GM12878 (cell line): Measurements from ENCODE around the gene ZFYVE21. TPM values are rescaled to one million over a fixed set of nuclear protein-coding genes. Genes with fewer than 3 reads are reported as not detected.

Experiments used
- ATAC-seq: fragments of 200-7000 bp; cut with Tn5 transposase; 3 replicates; pipeline ENCODE4 v1.9.1; 2020; ENCODE audit warnings: mild to moderate bottlenecking, moderate library complexity
- BruUV-seq: library from RNA; stranded (reverse); fragments of 400-500 nt; replicated peaks from 2 replicates; lab custom pipeline; 2021; lab: Mats Ljungman, UMichigan
- CTCF ChIA-PET: fragments of 300-600 bp; sonication (Branson Sonifier 250); formaldehyde crosslinking; extraction: SDS; loops from one replicate; lab custom pipeline; 2021; ENCODE audit warnings: inconsistent platforms; lab: Yijun Ruan, JAX
- POLR2A ChIA-PET: fragments of 350-600 bp; formaldehyde crosslinking; extraction: SDS; loops from one replicate; lab custom pipeline; 2021; ENCODE audit warnings: inconsistent platforms; lab: Charles Lee
- RAD21 ChIA-PET: fragments of 300-600 bp; sonication (Branson Sonifier 250); formaldehyde crosslinking; loops from one replicate; lab custom pipeline; 2023; ENCODE audit warnings: antibody characterized with exemption; ENCODE audit not compliant: unreplicated experiment; lab: Charles Lee
- SMC1A ChIA-PET: fragments of 300-600 bp; sonication (Branson Sonifier 250); formaldehyde crosslinking; loops from one replicate; lab custom pipeline; 2023; ENCODE audit not compliant: unreplicated experiment, uncharacterized antibody; lab: Charles Lee
- DNase-seq: peaks from one replicate; pipeline ENCODE4 v3.0.0-alpha.2; 2011; ENCODE audit warnings: low read depth, low spot score
- FAIRE-seq: peaks from 3 replicates; lab custom pipeline; 2011; peaks lifted over from hg19 to GRCh38; lab: Jason Lieb, UNC
- H2AFZ ChIP-seq: 2 replicates; pipeline ENCODE4 v1.6.0; 2011; ENCODE audit warnings: low read depth, low read length, control low read depth; ENCODE audit not compliant: control insufficient read depth
- H3K27ac ChIP-seq: 2 replicates; pipeline ENCODE4 v1.5.1; 2011; ENCODE audit warnings: control low read depth; ENCODE audit not compliant: control insufficient read depth, insufficient read depth
- H3K27me3 ChIP-seq, 2 experiments: replicated peaks in 1 of 2; 2 replicates each; pipeline versions ENCODE4 v1.6.0 to v1.6.1; 2011; ENCODE audit warnings: low read length in 1 of 2; ENCODE audit not compliant: control insufficient read depth in 2 of 2, insufficient read depth in 2 of 2
- H3K36me3 ChIP-seq, 2 experiments: 2 replicates each; pipeline ENCODE4 v1.5.1; 2011; ENCODE audit warnings: low read length in 1 of 2; ENCODE audit not compliant: control insufficient read depth in 2 of 2, insufficient read depth in 2 of 2
- H3K4me1 ChIP-seq: 2 replicates; pipeline ENCODE4 v1.6.1; 2011; ENCODE audit warnings: mild to moderate bottlenecking, low read length, moderate library complexity, mixed read lengths; ENCODE audit not compliant: control insufficient read depth, insufficient read depth
- H3K4me2 ChIP-seq: 2 replicates; pipeline ENCODE4 v1.6.0; 2011; ENCODE audit warnings: control low read depth; ENCODE audit not compliant: control insufficient read depth, insufficient read depth
- H3K4me3 ChIP-seq: fragments of 200-600 bp; sonication (generic); 2 replicates; pipeline ENCODE4 v1.5.1; 2016
- H3K79me2 ChIP-seq: 2 replicates; pipeline ENCODE4 v1.6.0; 2011; ENCODE audit warnings: low read length; ENCODE audit not compliant: control insufficient read depth, insufficient read depth
- H3K9ac ChIP-seq: 2 replicates; pipeline ENCODE4 v1.8.0; 2011; ENCODE audit warnings: low read length, control low read depth, mixed read lengths; ENCODE audit not compliant: control insufficient read depth, insufficient read depth
- H3K9me3 ChIP-seq: replicated peaks from 3 replicates; pipeline ENCODE4 v1.5.1; 2011; ENCODE audit warnings: mild to moderate bottlenecking, low read length; ENCODE audit not compliant: control insufficient read depth, insufficient read depth
- H4K20me1 ChIP-seq: 2 replicates; pipeline ENCODE4 v1.6.0; 2011; ENCODE audit not compliant: control insufficient read depth, insufficient read depth
- BHLHE40 ChIP-seq, 2 experiments: fragments of 450-650 bp in 1 of 2; IDR thresholded peaks; 2 replicates each; pipeline ENCODE4 v1.6.1; 2011 to 2017; ENCODE audit warnings: low read depth in 2 of 2, borderline replicate concordance in 1 of 2, improper control_type of control experiment in 1 of 2, low read length in 1 of 2, mild to moderate bottlenecking in 1 of 2
- FOS ChIP-seq: IDR thresholded peaks from 3 replicates; pipeline ENCODE4 v1.6.1; 2011; ENCODE audit warnings: borderline replicate concordance; ENCODE audit not compliant: insufficient read length; ENCODE audit errors: extremely low read depth
- IRF4 ChIP-seq: IDR thresholded peaks from 2 replicates; pipeline ENCODE4 v1.6.1; 2011; ENCODE audit warnings: low read depth, low read length
- MYB ChIP-seq: fragments of 150-350 bp; IDR thresholded peaks from 2 replicates; pipeline ENCODE4 v1.6.1; 2014; ENCODE audit warnings: mild to moderate bottlenecking, low read depth, low read length, borderline replicate concordance
- MYC ChIP-seq: IDR thresholded peaks from 2 replicates; pipeline ENCODE4 v1.6.1; 2011; ENCODE audit warnings: mild to moderate bottlenecking, low read length, moderate library complexity, inconsistent platforms; ENCODE audit not compliant: insufficient read depth, insufficient replicate concordance, insufficient read length, severe bottlenecking
- NR2F1 ChIP-seq: fragments of 450-650 bp; conservative IDR thresholded peaks from 2 replicates; pipeline ENCODE4 v1.6.1; 2017; ENCODE audit warnings: mild to moderate bottlenecking
- RAD21 ChIP-seq: IDR thresholded peaks from 2 replicates; pipeline ENCODE4 v1.6.1; 2011; ENCODE audit warnings: mild to moderate bottlenecking, low read depth, low read length, moderate library complexity; ENCODE audit not compliant: insufficient read depth
- RBBP5 ChIP-seq: fragments of 200-600 bp; sonication (generic); conservative IDR thresholded peaks from 2 replicates; pipeline ENCODE4 v1.6.1; 2016
- SMARCA5 ChIP-seq: fragments of 450-650 bp; IDR thresholded peaks from 2 replicates; pipeline ENCODE4 v1.6.1; 2017; ENCODE audit warnings: mild to moderate bottlenecking
- SP1 ChIP-seq: IDR thresholded peaks from one replicate; pipeline ENCODE4 v1.6.1; 2011; ENCODE audit warnings: low read depth, low read length
- SRF ChIP-seq, 2 experiments: IDR thresholded peaks; 2 replicates each; pipeline ENCODE4 v1.6.1; 2011; ENCODE audit warnings: low read depth in 2 of 2, low read length in 2 of 2, mild to moderate bottlenecking in 1 of 2, moderate library complexity in 1 of 2
- STAT3 ChIP-seq: IDR thresholded peaks from 2 replicates; pipeline ENCODE4 v1.6.1; 2011; ENCODE audit warnings: low read depth, low read length, improper control_type of control experiment
- TCF3 ChIP-seq: IDR thresholded peaks from 2 replicates; pipeline ENCODE4 v1.6.1; 2012; ENCODE audit warnings: low read depth, mild to moderate bottlenecking, low read length, borderline replicate concordance; ENCODE audit not compliant: insufficient read depth
- ZBTB4 ChIP-seq: fragments of 450-650 bp; formaldehyde crosslinking; IDR thresholded peaks from 2 replicates; pipeline ENCODE4 v1.4.0; 2022; ENCODE audit warnings: mild to moderate bottlenecking, moderate library complexity
- ZNF207 ChIP-seq: fragments of 450-650 bp; IDR thresholded peaks from 2 replicates; pipeline ENCODE4 v1.6.1; 2014; ENCODE audit warnings: antibody characterized with exemption, mild to moderate bottlenecking, borderline replicate concordance
- WGBS: methylation state at CpG from one replicate; pipeline ENCODE4 v1.1.6; 2016; ENCODE audit warnings: low lambda C conversion rate; ENCODE audit not compliant: insufficient replicate concordance, insufficient coverage; ENCODE audit errors: missing lambda C conversion rate; 5-methylcytosine and 5-hydroxymethylcytosine counted together
- in situ Hi-C: fragments of 300-500 bp; cut with MboI; formaldehyde crosslinking; loops from 9 replicates; pipeline ENCODE4 v1.14.3; 2018; ENCODE audit warnings: mixed read lengths
- intact Hi-C: fragments of 100-400 bp; cut with micrococcal nuclease; formaldehyde crosslinking; loops from one replicate; pipeline ENCODE4 v1.14.2; 2022; ENCODE audit not compliant: unreplicated experiment
- polyA plus RNA-seq, 11 experiments: library from polyadenylated mRNA; depleted of rRNA in 4 of 11; unstranded in 6 of 11; stranded (reverse) in 5 of 11; fragments of >200 nt; fragmentation: Nextera tagmentation in 4 of 11; fragmentation: Illumina TruSeq in 1 of 11; extraction: Ambion mirVana in 4 of 11; extraction: Trizol in 1 of 11; gene quantifications; 1 replicate in 1 of 11; 2 replicates in 10 of 11; pipeline versions ENCODE4 v1.2.1 to v1.2.3, GENCODE V29; 2011 to 2016; ENCODE audit warnings: inconsistent platforms in 2 of 11, missing spikeins in 2 of 11, low read depth in 1 of 11
- total RNA-seq, 4 experiments: library from RNA; depleted of rRNA in 3 of 4; stranded (reverse); fragments of >200 nt in 3 of 4; fragmentation: Illumina TruSeq in 1 of 4; extraction: Trizol in 1 of 4; gene quantifications; 2 replicates each; pipeline versions ENCODE4 v1.2.1 to v1.2.3, GENCODE V29; 2013 to 2021

Gene ZFYVE21
- total and polyA plus RNA-seq, 10 of the 15 experiments (the other 5 are each of a cell fraction or from before 2014, with no cell fraction given): 0.79 to 21.7 (median 13.8) TPM

- TF ChIP-seq MYC: peak; percentile 82
- TF ChIP-seq ZNF207: no peak
- no peak for TF ChIP-seq SP1
- TF ChIP-seq BHLHE40 (IDR thresholded peaks at IDR 0.05; ENCODE audit: borderline replicate concordance in 1 of 2, low read depth in 2 of 2, low read length in 1 of 2): peak; percentile 99
These were observed 36.3 kb upstream of the ZFYVE21 start (continued) for GRCh38 chr14:103679351-103679750.

- ChIA-PET CTCF (interaction anchor here (0.7 to 2.1 kb wide), 13 partner anchors 8 to 109 kb away, joined by 3 to 13 read pairs (median 3); no protein-coding TSS in a partner anchor), RAD21 (interaction anchor here (1.2 to 1.8 kb wide), 5 partner anchors 8 to 109 kb away, joined by 3 to 7 read pairs (median 5); partner anchors contain the start of gene KLC1), SMC1A (interaction anchor here (0.6 to 2.3 kb wide), 11 partner anchors 12 to 261 kb away, joined by 3 to 8 read pairs (median 4); no protein-coding TSS in a partner anchor), POLR2A (interaction anchor here (0.5 kb wide), 1 partner anchor 112 kb away, joined by 3 read pairs; no protein-coding TSS in a partner anchor)
- peaks cover 29 to 42% of the 10 kb centered on the region in 2 experiments for H3K36me3 ChIP-seq
- BruUV-seq: TSS peak; percentile 15
- no peaks in the 10 kb centered on the region for H3K79me2 ChIP-seq
- H3K27me3 ChIP-seq: no peaks in the 10 kb centered on the region
- no peaks in the 10 kb centered on the region for H3K9me3 ChIP-seq
- H3K4me1 ChIP-seq: no peaks in the 10 kb centered on the region
- H3K27ac ChIP-seq: no peak overlapping the region
- H3K4me2 ChIP-seq: no peak overlapping the region
- no peak overlapping the region for H3K9ac ChIP-seq
- H3K4me3 ChIP-seq: no peak overlapping the region
- intact Hi-C loops: no loop called here
- in situ Hi-C loops: loop anchor here (5.0 kb wide), 1 partner anchor 108 kb away; no protein-coding TSS in a partner anchor
- TF ChIP-seq STAT3 (no peak), SRF (IDR thresholded peaks at IDR 0.05; ENCODE audit: low read depth in 2 of 2, low read length in 2 of 2) (no peak), MYB (no peak), IRF4 (no peak), RBBP5 (no peak), FOS (no peak), SMARCA5 (no peak), TCF3 (no peak), ZBTB4 (no peak), NR2F1 (no peak), RAD21 (no peak)
- no peaks in the 10 kb centered on the region for H4K20me1 ChIP-seq
- WGBS: 96% methylated on average over 16 of the region's 17 CpGs
- no peak for FAIRE-seq
- ATAC-seq: no peak
- DNase-seq: no peak
- H2AFZ ChIP-seq: no peak overlapping the region
These were observed 34.9 kb upstream of the ZFYVE21 start for GRCh38 chr14:103680491-103681231.
